Hematopoietic multipotent progenitor cell treated with erythropoietin and hydrocortisone succinate and interleukin-3 and kit ligand, for 17 days (in vitro differentiated cells): ENCODE data around the gene CALM1.

Experiments
- DNase-seq: peaks from one replicate; pipeline ENCODE4 v3.0.0-alpha.2; 2015; ENCODE audit warnings: low spot score

CALM1 gene

DNA sequence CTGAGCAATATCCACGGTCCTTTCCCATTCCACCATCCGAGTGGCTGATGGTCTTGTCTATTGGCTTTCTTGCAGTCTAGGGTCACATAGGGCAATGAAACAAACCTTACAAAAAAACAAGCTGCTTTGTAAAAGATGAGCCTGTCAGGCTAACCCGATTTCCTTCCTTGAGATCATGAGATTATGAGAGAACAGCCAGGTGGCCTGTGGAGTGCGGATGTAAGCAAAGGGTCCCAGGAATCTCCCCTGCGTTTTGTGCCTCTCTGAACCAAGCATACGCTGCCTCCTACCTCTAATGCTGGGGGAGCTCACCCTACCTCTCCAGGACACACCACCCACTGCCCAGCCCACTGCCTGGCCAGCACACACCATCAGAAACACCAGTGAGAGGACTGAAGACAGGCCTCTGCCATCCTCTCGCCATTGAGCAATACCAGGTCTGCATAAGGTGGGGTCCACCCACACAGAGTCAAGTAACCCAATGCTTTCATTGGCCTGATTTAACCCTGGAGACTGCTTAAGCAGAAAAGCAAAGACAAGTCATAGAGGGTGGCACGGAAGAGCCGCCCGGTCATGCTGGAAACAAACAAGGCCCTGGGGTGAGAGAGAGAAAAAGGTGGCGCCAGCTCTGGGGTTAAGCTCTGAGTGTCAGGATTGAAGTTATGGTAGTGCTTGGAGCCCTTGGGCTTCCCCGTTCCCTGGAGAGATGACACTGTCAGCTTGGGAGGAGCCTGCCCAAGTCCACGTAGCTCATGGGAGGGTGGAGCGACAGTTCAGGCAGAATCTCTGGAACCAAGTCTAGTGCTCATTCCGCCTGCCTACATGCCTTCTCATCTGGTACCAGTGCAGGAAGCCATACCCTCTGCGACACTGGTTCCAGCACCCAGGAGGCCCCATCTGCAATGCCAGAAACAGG, 46.6 kb downstream of the CALM1 start:
- DNase-seq, result no peak

- DNase-seq, result no peak
Observed at GRCh38 chr14:90444077-90444696, 47.4 kb downstream of the CALM1 start.

DNA sequence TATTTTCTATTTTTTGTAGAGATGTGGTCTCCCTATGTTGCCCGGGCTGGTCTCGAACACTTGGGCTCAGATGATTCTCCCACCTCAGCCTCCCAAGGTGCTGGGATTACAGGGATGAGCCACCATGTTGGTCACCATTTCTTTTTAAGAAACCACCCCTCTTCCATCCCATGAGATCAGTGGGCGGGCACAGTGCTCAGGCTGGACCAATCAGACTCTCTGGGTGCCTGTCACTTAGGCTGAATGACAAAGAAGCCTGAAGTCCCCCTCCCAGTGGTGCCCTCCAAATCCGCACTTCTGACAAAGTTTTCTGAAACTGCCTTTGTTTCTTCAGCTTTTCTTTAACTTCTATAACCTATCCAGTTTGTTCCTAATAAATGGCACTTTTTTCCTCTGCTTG, 48.2 kb downstream of the CALM1 start:
- DNase-seq, result no peak

GRCh38 chr14:90446405-90446804, 49.6 kb downstream of the CALM1 start:
- DNase-seq, result no peak

DNA sequence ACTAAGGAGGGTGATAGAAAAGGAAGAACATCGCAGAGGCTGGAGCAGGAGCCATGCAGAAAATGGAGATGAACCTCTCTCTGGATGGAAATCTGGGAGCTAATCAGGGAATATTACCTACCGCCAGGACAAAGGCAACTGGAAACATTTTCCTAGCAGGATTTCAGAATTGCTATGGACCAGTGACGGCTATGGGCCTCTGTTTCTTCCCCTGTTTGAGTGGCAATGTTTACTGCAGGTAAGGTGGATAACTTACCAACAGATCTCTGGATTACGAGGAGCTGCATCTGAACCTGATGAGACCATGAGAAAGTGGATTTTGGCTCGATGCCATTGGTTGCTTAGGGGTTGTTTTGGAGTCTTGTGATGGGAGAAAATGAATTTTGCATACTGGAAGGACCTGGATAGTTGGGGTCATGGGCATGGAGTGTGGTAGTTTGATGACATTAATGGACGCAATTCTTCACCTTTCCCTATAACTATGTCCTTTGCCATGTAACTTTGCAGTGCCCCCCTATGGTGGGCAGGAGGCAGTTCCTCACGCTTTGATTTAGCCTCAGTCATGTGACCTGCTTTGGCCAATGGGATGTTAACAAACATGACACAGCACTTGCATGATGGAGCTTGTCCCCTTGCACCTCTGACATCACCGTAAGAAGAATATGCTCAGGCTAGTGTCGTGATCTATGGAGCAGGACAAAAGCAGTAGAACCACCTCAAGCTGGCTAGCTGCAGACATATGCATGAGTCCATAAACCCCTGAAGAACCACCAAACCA, 51.1 kb downstream of the CALM1 start:
- DNase-seq, result peak; percentile 8

DNA sequence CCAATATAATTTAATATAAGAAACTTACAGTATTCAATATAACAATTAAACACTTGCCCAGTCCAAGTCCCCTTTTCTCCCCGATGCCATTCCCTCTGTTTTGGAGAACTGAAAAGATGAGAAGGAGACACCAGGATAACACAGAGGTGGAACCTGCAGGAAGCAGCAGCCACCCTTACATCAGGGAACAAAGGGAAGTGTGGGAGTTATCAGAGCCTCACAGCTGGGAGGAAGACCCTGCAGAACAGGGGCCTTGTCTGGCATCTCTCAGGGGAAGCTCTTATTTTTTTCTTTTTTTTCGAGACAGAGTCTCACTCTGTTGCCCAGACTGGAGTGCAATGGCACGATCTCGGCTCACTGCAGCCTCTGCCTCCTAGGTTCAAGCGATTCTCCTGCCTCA, 52.6 kb downstream of the CALM1 start:
- no peak for DNase-seq

DNA sequence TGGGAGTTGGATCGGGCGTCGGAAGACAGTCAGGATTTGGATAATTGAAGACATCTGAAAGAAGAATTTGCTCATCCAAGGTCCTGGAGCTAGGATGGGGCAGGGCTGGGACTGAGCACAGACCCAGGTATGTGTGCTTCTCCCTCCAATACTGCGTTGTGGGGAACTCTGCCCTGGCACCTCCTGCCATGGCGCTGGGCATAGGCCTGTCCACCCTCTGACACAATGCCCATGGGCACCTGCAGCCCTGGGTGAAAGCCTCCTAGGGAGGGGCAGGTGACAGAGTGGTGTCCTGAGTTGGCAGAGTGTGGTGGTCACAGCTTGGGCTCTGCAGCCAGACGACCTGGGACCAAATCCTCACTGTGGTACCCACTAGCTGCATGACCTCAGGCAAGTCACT, 53.3 kb downstream of the CALM1 start:
- DNase-seq, result no peak

DNA sequence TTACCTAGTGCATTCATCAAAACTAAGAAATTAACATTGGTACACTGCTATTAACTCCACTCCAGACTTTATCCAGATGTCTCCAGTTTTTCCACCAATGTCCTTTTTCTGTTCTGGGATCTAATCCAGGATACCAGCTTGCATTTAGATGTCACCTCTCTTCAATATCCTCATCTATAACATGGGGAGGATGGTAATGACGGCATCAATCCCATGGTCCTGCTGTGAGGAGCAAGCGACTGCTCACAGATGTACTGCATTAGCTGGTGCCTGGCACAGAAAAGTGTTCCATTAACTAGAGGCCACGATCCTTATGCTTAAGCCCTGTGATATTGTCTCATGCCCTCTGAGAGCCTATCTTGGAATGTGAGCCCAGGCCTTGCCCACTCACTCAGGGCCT, 53.8 kb downstream of the CALM1 start:
- no peak for DNase-seq

GRCh38 chr14:90451443-90451842, 54.6 kb downstream of the CALM1 start:
- DNase-seq, result no peak

DNA sequence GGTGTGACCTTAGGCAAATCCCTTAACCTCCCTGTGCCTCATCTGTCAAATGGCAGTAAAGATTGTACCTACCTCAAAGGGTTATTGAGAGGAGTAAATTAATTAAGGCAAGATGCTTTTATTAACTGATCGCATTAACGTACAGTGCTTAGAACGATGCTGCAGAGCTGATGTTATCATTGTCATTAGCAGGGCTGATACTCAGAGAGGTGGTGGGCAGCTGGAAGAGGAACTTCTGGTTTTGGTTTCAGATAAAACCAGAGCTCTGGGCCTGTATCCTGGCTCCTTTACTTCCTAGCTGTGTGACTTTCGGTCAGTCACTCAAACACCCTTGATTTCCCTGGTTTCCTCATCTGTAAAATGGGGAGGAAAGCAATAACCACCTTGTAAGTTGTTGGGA, 55.1 kb downstream of the CALM1 start:
- DNase-seq, result no peak

DNA sequence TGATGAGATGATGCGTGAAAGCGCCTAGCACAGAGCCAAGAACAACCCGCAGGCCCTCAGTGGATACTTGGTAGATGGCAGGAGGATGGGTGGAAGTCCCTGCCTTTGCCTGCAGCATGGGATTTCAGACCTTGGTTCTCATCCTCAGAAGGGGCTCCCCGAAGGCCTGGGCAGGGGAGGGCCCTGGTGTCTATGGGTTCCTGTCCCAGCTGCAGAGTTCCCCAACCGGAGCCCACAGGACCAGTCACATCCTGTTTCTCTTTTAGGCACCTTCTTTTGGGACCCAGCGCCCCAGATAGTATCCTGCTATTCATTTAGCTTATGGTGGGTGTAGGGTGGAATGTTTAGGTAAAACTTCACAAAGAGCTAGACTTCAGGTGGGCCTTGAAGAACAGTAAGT, 55.5 kb downstream of the CALM1 start:
- no peak for DNase-seq

- no peak for DNase-seq
Observed at GRCh38 chr14:90453401-90453951, 56.6 kb downstream of the CALM1 start.

- DNase-seq, result no peak
Observed at GRCh38 chr14:90454041-90455000, 57.5 kb downstream of the CALM1 start.

DNA sequence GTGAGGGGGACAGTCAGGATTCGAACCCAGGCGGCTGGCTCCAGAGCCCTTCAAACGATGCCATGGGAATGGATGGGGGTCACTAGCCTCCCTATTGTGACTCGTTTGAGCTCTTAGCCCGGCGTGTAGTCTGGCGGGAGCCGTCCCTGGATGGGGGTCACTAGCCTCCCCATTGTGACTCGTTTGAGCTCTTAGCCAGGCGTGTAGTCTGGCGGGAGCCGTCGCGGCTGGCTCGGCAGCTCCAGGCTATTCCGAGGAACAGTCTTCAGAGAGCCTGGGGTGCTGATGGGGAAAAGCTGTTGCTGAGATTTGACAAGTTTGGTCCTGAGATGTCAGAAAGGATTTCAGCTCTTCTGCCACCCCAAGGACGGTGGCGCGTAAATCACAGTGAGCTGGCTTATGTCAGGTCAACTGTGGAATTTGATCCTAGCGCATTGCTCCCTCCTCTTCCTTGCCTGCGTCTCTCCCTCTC, 58.3 kb downstream of the CALM1 start:
- DNase-seq, result no peak

DNA sequence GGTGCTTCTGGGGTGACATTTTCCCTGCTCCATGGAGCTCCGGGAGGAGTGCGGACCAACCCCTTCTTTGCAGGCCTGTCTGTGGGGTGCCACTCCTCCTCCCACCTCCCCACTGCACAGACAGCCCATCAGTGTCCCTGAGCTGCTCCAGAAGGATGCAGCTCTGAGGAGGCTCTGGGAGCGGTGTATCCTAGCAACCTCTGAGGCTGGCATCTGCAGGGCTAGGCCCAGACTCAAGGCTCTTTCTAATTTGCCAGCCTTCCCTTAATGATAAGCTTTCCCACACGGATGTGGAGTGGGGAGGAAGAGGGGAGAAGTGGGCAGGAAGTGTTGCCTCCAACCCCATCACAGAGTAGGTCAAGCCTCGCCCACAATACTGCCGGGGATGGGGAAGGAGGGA, 59.7 kb downstream of the CALM1 start:
- DNase-seq, result no peak

DNA sequence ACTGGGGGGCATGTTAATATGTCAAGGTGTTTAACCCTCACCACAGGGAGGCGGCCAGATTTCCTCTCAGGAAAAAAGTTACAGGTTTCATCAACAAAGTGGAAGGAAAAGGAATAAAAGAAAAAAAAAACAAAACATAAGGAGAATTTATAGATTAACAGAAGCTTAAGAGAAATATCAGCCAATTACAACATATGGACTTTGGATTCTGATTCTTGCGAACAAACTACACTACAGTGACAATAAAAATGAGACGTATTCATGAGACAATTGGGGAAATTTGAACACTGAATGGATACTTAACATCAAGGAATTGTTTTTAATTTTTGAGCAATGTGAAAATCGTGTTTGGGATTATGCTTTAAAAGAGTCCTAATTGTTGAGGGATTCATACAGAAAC, 60.4 kb downstream of the CALM1 start:
- no peak for DNase-seq
